ENCODE measurements around the gene BBLN.
"Not testable (repeated sequence)": the region's sequence is repeated elsewhere in the genome, so short reads cannot be mapped to it uniquely, and the experiment has no call there.

BBLN gene, protein sequence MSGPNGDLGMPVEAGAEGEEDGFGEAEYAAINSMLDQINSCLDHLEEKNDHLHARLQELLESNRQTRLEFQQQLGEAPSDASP

DNA sequence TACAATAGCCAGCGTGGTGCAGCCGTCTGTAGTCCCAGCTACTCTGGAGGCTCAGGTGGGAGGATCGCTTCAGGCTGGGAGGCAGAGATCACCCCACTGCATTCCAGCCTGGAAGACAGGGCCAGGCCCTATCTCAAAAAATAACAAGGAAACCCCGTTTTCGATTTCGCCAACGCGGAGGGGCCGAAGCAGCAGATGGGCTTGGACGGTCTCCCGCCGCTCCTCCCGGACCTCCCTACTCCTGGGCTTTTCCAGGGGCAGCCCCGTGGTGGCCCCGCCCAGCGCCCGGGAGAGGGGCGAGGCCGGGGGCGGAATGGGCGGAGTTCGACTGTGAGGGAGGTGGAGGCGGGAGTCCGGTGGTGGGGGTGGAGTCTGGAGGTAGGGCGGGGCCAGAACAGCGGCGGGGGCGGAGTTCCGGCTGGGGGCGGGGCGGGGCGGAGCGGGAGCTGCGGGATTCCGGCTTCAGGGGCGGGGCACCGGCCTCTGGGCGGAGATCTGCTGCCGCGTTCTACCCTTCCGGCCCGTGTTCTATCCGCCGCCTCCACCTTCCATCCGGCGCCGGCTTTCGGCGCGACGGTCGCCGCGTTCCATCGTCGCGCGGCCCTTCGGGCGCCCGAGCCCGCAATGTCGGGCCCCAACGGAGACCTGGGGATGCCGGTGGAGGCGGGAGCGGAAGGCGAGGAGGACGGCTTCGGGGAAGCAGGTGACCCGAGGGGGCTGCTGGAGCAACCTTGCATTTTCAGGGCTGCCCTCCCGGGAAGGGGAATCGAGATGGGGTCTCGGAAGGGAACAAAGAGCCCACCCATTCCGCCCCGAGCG, at the start of gene BBLN:
Gene BBLN (plus strand): TSS at position 482 of the 819 bp plus-strand sequence. CDS start 143 bp downstream, at position 625.
- TF ChIP-seq, protein P1, sequence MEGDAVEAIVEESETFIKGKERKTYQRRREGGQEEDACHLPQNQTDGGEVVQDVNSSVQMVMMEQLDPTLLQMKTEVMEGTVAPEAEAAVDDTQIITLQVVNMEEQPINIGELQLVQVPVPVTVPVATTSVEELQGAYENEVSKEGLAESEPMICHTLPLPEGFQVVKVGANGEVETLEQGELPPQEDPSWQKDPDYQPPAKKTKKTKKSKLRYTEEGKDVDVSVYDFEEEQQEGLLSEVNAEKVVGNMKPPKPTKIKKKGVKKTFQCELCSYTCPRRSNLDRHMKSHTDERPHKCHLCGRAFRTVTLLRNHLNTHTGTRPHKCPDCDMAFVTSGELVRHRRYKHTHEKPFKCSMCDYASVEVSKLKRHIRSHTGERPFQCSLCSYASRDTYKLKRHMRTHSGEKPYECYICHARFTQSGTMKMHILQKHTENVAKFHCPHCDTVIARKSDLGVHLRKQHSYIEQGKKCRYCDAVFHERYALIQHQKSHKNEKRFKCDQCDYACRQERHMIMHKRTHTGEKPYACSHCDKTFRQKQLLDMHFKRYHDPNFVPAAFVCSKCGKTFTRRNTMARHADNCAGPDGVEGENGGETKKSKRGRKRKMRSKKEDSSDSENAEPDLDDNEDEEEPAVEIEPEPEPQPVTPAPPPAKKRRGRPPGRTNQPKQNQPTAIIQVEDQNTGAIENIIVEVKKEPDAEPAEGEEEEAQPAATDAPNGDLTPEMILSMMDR (IDR thresholded peaks at IDR 0.05): no peak
- no peak for TF ChIP-seq ZFX (IDR thresholded peaks at IDR 0.05; ENCODE audit: borderline replicate concordance)
- H3K27ac ChIP-seq: peak within 1 kb of the TSS; percentile 63

DNA sequence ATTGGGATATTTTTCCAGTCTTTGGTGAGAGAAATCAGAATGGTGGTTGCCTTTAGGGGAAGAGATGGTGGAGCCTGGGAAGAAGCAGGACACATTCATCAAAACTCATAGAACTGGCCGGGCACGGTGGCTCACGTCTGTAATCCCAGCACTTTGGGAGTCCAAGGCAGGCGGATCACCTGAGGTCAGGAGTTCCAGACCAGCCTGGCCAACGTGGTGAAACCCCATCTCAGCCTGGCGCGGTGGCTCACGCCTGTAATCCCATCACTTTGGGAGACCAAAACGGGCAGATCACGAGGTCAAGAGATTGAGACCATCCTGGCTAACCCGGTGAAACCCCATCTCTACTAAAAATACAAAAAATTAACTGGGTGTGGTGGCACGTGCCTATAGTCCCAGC, 48.3 kb upstream of the BBLN start:
- not testable (repeated sequence) for H3K27ac ChIP-seq

DNA sequence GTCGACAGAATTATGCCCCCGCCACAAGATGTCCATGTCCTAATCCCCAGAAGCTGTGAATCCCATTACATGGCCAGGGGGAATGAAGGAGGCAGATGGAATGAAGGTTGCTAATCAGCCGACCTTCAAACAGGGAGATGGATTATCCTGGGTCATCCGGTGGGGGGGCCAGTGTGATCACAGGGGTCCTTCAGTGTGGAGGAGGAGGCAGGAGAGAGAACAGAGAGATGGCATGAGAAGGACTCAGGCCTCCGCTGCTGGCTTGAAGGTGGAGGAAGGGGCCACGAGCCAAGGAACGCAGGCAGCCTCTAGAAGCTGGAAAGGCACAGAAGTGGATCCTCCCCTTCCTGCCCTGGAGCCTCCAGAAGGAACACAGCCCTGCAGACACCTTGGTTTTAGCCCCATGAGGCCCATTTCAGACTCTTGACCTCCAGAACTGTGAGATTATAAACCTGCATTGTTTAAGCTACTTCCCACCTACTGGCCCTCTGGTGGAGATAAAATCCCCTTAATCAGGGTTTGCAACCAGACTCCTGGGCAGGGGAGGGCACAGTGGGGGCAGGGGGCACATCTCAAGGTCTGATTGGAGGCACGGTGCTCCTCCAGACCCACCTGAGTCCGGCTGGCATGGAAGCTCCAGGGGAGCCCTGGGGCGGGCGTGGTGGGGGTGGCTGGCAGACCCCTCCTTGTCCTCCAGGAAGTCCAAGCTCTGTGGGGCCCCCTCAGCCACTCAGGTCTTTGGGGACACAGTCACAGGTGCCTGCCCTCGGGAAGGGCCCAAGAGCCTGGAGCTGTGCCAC, 46.3 kb upstream of the BBLN start:
- H3K27ac ChIP-seq: no peak overlapping the region
- TF ChIP-seq ZFX (IDR thresholded peaks at IDR 0.05; ENCODE audit: borderline replicate concordance): no peak

DNA sequence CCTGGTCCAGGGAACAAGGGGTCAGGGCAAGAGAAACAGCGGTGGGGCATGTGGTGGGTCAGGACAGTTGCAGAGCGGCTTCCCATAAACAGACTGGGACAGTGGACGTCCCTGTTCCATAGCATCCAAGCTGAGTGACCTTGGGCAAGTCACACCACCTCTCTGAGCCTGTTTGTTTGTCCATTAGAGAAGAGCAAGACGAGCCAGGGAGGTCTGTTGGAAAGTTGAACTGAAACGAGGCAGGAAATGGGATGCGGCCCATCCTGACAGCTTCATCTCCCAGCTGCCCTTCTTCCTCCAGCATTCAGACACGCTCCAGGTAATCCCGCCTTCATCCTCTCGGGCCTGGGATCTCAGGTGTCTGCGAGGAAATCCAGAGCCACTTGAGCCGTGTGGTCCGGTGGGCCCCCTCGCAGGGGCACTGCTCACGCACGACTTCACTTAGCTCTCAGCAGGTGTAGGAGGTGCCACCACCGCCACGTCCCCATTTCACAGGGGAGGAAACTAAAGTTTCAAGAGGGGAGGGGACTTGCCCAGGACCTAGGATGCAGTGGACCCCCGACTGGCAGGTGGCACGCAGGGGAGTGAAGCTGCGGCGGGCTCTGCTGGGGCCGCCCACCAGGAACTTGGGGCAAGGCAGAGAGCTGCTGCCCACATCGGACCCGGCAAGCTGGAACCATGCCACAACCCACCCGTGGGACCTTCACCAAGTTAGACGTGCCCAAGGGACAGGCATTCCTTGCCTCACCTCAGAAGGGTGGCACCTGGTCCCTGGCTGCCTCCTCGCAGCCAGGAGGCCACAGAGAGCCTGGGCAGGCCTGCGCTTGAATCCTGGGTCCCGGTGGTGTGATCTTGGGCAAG, 45.5 kb upstream of the BBLN start:
- no peak overlapping the region for H3K27ac ChIP-seq
- TF ChIP-seq, protein P1 (IDR thresholded peaks at IDR 0.05): no peak
- TF ChIP-seq ZFX (IDR thresholded peaks at IDR 0.05; ENCODE audit: borderline replicate concordance): no peak

DNA sequence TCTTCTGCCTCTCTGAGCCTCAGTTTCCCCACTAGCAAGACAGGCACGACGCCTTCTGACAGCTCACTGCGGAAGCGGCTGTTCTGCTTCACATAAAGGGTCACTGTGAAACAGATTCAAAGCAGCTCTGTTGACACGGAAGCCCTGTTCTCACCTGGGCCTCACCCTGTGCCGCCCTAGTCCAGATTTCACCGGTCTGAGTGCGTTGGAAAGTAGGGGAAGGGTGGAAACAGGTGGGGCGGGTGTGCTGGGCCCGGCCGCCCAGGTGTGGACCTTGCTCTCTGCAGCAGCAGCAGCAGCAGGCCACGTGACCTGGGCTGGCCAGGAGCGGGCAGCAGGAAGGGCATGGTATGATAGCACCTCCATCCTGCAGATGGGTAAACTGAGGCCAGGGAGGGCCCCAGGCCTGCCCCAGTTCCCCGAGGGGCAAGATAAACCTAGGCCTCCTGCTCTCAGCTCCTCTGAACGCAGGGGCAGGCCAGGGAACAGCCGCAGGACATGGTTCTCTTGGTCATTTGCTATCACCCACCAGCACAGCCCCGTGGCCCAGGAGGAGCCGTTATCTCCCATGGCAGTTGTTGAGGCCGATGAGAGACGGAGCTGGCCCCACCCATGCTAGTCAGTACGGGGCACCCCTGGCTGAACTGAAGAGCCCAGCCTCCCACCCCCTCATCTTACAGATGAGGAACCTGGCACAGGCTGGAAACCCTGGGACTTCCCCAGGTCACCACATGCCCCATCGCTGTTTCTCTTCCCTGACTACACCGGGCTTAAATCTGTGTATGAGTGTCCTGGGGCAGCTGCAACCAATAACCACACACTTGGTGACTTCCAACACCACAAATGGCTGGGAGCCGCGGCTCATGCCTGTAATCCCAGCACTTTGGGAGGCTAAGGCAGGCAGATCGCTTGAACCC, 44.6 kb upstream of the BBLN start:
- no peak overlapping the region for H3K27ac ChIP-seq
- no peak for TF ChIP-seq ZFX (IDR thresholded peaks at IDR 0.05; ENCODE audit: borderline replicate concordance)
- TF ChIP-seq, protein P1 (IDR thresholded peaks at IDR 0.05): no peak

DNA sequence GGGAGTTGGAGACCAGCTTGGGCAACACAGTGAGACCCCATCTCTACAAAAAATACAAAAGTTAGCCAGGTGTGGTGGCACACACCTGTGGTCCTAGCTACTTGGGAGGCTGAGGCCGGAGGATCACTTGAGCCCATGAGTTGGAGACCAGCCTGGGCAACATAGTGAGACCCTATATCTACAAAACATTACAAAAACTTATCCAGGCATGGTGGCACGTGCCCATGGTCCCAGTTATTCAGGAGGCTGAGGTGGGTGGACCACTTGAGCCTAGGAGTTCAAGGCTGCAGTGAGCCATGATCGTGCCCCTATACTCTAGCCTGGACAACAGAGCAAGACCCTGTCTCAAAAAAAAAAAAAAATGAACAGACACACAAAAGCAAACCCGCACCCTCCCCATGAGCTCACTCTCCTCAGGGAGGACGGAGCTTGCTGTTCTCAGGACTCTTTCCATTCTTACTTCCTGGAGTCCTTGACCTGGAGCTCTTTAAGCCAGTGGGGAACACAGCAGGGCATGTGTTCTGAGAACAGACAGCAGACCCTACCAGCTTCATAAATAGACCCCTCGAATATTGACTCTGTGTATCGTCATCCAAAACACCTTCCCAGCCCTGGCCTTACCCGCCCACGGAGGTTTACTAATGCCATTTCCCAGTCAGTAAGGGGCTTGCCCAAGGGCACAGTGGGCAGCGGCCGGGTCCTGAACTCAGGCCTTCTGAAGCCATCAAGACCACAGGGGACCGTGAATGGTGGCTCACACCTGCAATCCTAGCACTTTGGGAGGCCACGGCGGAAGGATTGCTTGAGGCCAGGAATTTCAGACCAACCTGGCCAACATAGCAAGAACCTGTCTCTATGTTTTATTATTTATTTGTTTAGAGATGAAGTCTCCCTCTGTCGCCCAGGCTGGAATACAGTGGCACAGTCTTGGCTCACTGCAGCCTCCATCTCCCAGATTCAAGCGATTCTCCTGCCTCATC, 43.7 kb upstream of the BBLN start:
- H3K27ac ChIP-seq: no peak overlapping the region
- TF ChIP-seq, protein P1 (IDR thresholded peaks at IDR 0.05): no peak
- no peak for TF ChIP-seq ZFX (IDR thresholded peaks at IDR 0.05; ENCODE audit: borderline replicate concordance)
